ENCODE results near the gene STUM.

GRCh38 chr1:226607821-226608220 lies 59.3 kb downstream of the STUM start:
- TF ChIP-seq POLR2A (IDR thresholded peaks at IDR 0.05) (no peak), CTCF (IDR thresholded peaks at IDR 0.05) (no peak)

Measured in adrenal gland (tissue), 5 donors.